Neuronal stem cell (in vitro differentiated cells): ENCODE data around the gene MACF1.

Experiments
- DNase-seq: peaks from one replicate; pipeline ENCODE4 v3.0.0-alpha.2; 2013; ENCODE audit warnings: low spot score
- H2AFZ ChIP-seq: one replicate; pipeline ENCODE4 v1.6.1; 2013; ENCODE audit warnings: mild to moderate bottlenecking, low read length, inconsistent platforms
- H2AK5ac ChIP-seq: 2 replicates; pipeline ENCODE4 v1.6.1; 2013; ENCODE audit warnings: low read depth, mild to moderate bottlenecking, inconsistent platforms, low read length, moderate library complexity, mixed read lengths
- H2BK120ac ChIP-seq: 2 replicates; pipeline ENCODE4 v1.6.1; 2013; ENCODE audit warnings: low read depth, mild to moderate bottlenecking, inconsistent platforms, low read length, moderate library complexity, mixed read lengths
- H2BK12ac ChIP-seq: one replicate; pipeline ENCODE4 v1.6.1; 2013; ENCODE audit warnings: low read length, inconsistent platforms
- H2BK15ac ChIP-seq: 2 replicates; pipeline ENCODE4 v1.6.1; 2013; ENCODE audit warnings: mild to moderate bottlenecking, low read length, inconsistent platforms, mixed read lengths
- H2BK5ac ChIP-seq: one replicate; pipeline ENCODE4 v1.6.1; 2013; ENCODE audit warnings: inconsistent platforms, mild to moderate bottlenecking, low read length, moderate library complexity
- H3K14ac ChIP-seq: one replicate; pipeline ENCODE4 v1.6.1; 2013; ENCODE audit warnings: low read length, inconsistent platforms
- H3K18ac ChIP-seq: 2 replicates; pipeline ENCODE4 v1.6.1; 2013; ENCODE audit warnings: low read length, inconsistent platforms
- H3K23ac ChIP-seq: 2 replicates; pipeline ENCODE4 v1.6.1; 2013; ENCODE audit warnings: low read depth, mild to moderate bottlenecking, mixed read lengths, low read length, inconsistent platforms; ENCODE audit not compliant: poor library complexity
- H3K27ac ChIP-seq: replicated peaks from 3 replicates; pipeline ENCODE4 v1.5.1; 2013; ENCODE audit warnings: low read length, inconsistent platforms
- H3K27me3 ChIP-seq, 3 experiments: 2 replicates each; pipeline ENCODE4 v1.6.1; 2013; ENCODE audit warnings: low read length in 3 of 3, mild to moderate bottlenecking in 2 of 3, inconsistent platforms in 1 of 3, low read depth in 1 of 3, mixed read lengths in 1 of 3, moderate library complexity in 1 of 3; ENCODE audit not compliant: control insufficient read depth in 3 of 3, insufficient read depth in 3 of 3
- H3K36me3 ChIP-seq, 2 donors: replicated peaks in 1 of 2; 2 replicates each; pipeline ENCODE4 v1.6.1; 2013; ENCODE audit warnings: low read length in 2 of 2; ENCODE audit not compliant: control insufficient read depth in 2 of 2, insufficient read depth in 2 of 2
- H3K4ac ChIP-seq: 2 replicates; pipeline ENCODE4 v1.6.1; 2013; ENCODE audit warnings: inconsistent platforms, mild to moderate bottlenecking, low read length, moderate library complexity
- H3K4me1 ChIP-seq, 2 donors: 1 replicate in 1 of 2; 2 replicates in 1 of 2; pipeline ENCODE4 v1.6.1; 2013; ENCODE audit warnings: low read length in 2 of 2, low read depth in 1 of 2; ENCODE audit not compliant: control insufficient read depth in 2 of 2, insufficient read depth in 1 of 2
- H3K4me2 ChIP-seq: one replicate; pipeline ENCODE4 v1.6.1; 2013; ENCODE audit warnings: mild to moderate bottlenecking, low read length, inconsistent platforms; ENCODE audit not compliant: insufficient read depth, poor library complexity, severe bottlenecking
- H3K4me3 ChIP-seq, 2 donors: 2 replicates each; pipeline ENCODE4 v1.5.1; 2013; ENCODE audit warnings: low read length in 2 of 2, mild to moderate bottlenecking in 2 of 2, inconsistent platforms in 1 of 2, moderate library complexity in 1 of 2
- H3K79me1 ChIP-seq: one replicate; pipeline ENCODE4 v1.6.1; 2013; ENCODE audit warnings: low read depth, mild to moderate bottlenecking, inconsistent platforms, low read length, moderate library complexity
- H3K9ac ChIP-seq: one replicate; pipeline ENCODE4 v1.6.1; 2013; ENCODE audit warnings: mild to moderate bottlenecking, low read depth, low read length, inconsistent platforms; ENCODE audit not compliant: poor library complexity
- H3K9me3 ChIP-seq, 2 donors: replicated peaks in 1 of 2; 2 replicates each; pipeline versions ENCODE3 to v1.6.1; 2013; ENCODE audit warnings: low read length in 2 of 2, mild to moderate bottlenecking in 2 of 2, inconsistent platforms in 1 of 2, low read depth in 1 of 2, mixed read lengths in 1 of 2, moderate library complexity in 1 of 2; ENCODE audit not compliant: control insufficient read depth in 2 of 2, insufficient read depth in 1 of 2
- H4K8ac ChIP-seq: one replicate; pipeline ENCODE4 v1.6.1; 2013; ENCODE audit warnings: low read depth, mild to moderate bottlenecking, inconsistent platforms, low read length, moderate library complexity
- H4K91ac ChIP-seq: one replicate; pipeline ENCODE4 v1.6.1; 2013; ENCODE audit warnings: low read length, low read depth, mild to moderate bottlenecking, inconsistent platforms; ENCODE audit not compliant: poor library complexity
- WGBS, 2 donors: extraction: QIAGEN DNeasy Blood & Tissue Kit; methylation state at CpG; one replicate each; pipeline ENCODE4 v1.1.7; 2013; ENCODE audit warnings: missing lambda C conversion rate in 2 of 2, mixed read lengths in 1 of 2; ENCODE audit not compliant: insufficient read length in 2 of 2, insufficient replicate concordance in 1 of 2; ENCODE audit errors: extremely low coverage in 2 of 2; 5-methylcytosine and 5-hydroxymethylcytosine counted together

The MACF1 gene

GRCh38 chr1:39397487-39397886, 193.0 kb downstream of the MACF1 start:
- no peak overlapping the region for H4K8ac ChIP-seq
- H2BK12ac ChIP-seq: no peak overlapping the region
- no peak overlapping the region for H2BK15ac ChIP-seq
- no peak overlapping the region for H3K27ac ChIP-seq
- peaks cover 13 to 34% of the 10 kb centered on the region in 2 donors for H3K4me1 ChIP-seq
- no peak overlapping the region for H3K23ac ChIP-seq
- no peaks in the 10 kb centered on the region for H3K9me3 ChIP-seq
- H2BK120ac ChIP-seq: no peak overlapping the region
- WGBS, 2 donors: no CpG with 5 or more reads among the region's 5 CpGs
- no peaks in the 10 kb centered on the region for H3K27me3 ChIP-seq
- H3K79me1 ChIP-seq: peaks cover 5% of the 10 kb centered on the region
- no peak overlapping the region for H4K91ac ChIP-seq
- no peak overlapping the region for H3K9ac ChIP-seq
- H3K4me2 ChIP-seq: no peak overlapping the region
- no peak overlapping the region for H3K4ac ChIP-seq
- no peak for DNase-seq
- peaks cover 0 to 19% of the 10 kb centered on the region in 2 donors for H3K36me3 ChIP-seq
- no peak overlapping the region for H2BK5ac ChIP-seq
- H3K18ac ChIP-seq: no peak overlapping the region
- H2AFZ ChIP-seq: no peak overlapping the region
- H3K4me3 ChIP-seq: no peak overlapping the region
- no peak overlapping the region for H3K14ac ChIP-seq
- H2AK5ac ChIP-seq: no peak overlapping the region

GRCh38 chr1:39398278-39399021, 194.0 kb downstream of the MACF1 start:
- Histone ChIP-seq H3K14ac (no peak overlapping the region), H3K79me1 (peaks cover 3% of the 10 kb centered on the region), H3K36me3 (peaks cover 0 to 15% of the 10 kb centered on the region in 2 donors), H2AK5ac (no peak overlapping the region), H2BK15ac (no peak overlapping the region), H3K9ac (no peak overlapping the region), H3K18ac (no peak overlapping the region), H3K9me3 (no peaks in the 10 kb centered on the region), H3K4me1 (peaks cover 11 to 27% of the 10 kb centered on the region in 2 donors), H4K91ac (no peak overlapping the region), H3K27ac (peak overlapping the region; percentile 16), H4K8ac (no peak overlapping the region), H3K4me3 (no peak overlapping the region), H2BK5ac (no peak overlapping the region), H2BK12ac (no peak overlapping the region), H2BK120ac (no peak overlapping the region), H3K27me3 (no peaks in the 10 kb centered on the region), H3K4me2 (no peak overlapping the region), H3K23ac (no peak overlapping the region), H2AFZ (no peak overlapping the region), H3K4ac (no peak overlapping the region)
- WGBS, 2 donors: no CpG with 5 or more reads among the region's 6 CpGs
- DNase-seq: no peak

- Histone ChIP-seq H3K36me3 (peaks cover 0 to 10% of the 10 kb centered on the region in 2 donors), H3K27ac (no peak overlapping the region), H3K14ac (no peak overlapping the region), H2BK12ac (no peak overlapping the region), H2BK120ac (no peak overlapping the region), H4K8ac (no peak overlapping the region), H3K4me3 (no peak overlapping the region), H2BK5ac (no peak overlapping the region), H3K23ac (no peak overlapping the region), H3K4me1 (peaks cover 8 to 15% of the 10 kb centered on the region in 2 donors), H3K4me2 (no peak overlapping the region), H3K18ac (no peak overlapping the region), H3K9me3 (no peaks in the 10 kb centered on the region), H3K27me3 (no peaks in the 10 kb centered on the region), H3K79me1 (peaks cover 2% of the 10 kb centered on the region), H2AK5ac (no peak overlapping the region), H4K91ac (no peak overlapping the region), H3K9ac (no peak overlapping the region), H3K4ac (no peak overlapping the region), H2AFZ (no peak overlapping the region), H2BK15ac (no peak overlapping the region)
- WGBS, 2 donors: no CpG with 5 or more reads among the region's 2 CpGs
- DNase-seq: no peak
Observed at GRCh38 chr1:39401106-39401505, 196.6 kb downstream of the MACF1 start.

- no peaks in the 10 kb centered on the region for H3K9me3 ChIP-seq
- H3K79me1 ChIP-seq: peaks cover 2% of the 10 kb centered on the region
- H3K27ac ChIP-seq: no peak overlapping the region
- H2BK120ac ChIP-seq: no peak overlapping the region
- no peak overlapping the region for H3K9ac ChIP-seq
- no peak overlapping the region for H2AFZ ChIP-seq
- H3K4me2 ChIP-seq: no peak overlapping the region
- no peak overlapping the region for H2AK5ac ChIP-seq
- H3K14ac ChIP-seq: no peak overlapping the region
- no peak overlapping the region for H2BK15ac ChIP-seq
- H4K8ac ChIP-seq: no peak overlapping the region
- no peak for DNase-seq
- H3K4me3 ChIP-seq: no peak overlapping the region
- peaks cover 0 to 10% of the 10 kb centered on the region in 2 donors for H3K36me3 ChIP-seq
- no CpG with 5 or more reads among the region's 3 CpGs for WGBS, 2 donors
- H3K27me3 ChIP-seq: no peaks in the 10 kb centered on the region
- H3K18ac ChIP-seq: no peak overlapping the region
- H3K4me1 ChIP-seq: peaks cover 9 to 16% of the 10 kb centered on the region in 2 donors
- no peak overlapping the region for H3K4ac ChIP-seq
- no peak overlapping the region for H4K91ac ChIP-seq
- no peak overlapping the region for H2BK5ac ChIP-seq
- H3K23ac ChIP-seq: no peak overlapping the region
- H2BK12ac ChIP-seq: no peak overlapping the region
Observed at GRCh38 chr1:39404876-39405275, 200.4 kb downstream of the MACF1 start.
